ENCODE data around the gene MOB1A. TPM values are rescaled to one million over a fixed set of nuclear protein-coding genes. Genes with fewer than 3 reads are reported as not detected.

MOB1A gene
- total RNA-seq = 142 and 157 TPM in 2 replicates

GRCh38 chr2:74178211-74179062, at the start of gene MOB1A:
Gene MOB1A (minus strand): TSS chr2:74178879. CDS start chr2:74178674, 205 bp downstream.

GRCh38 chr2:74198461-74199274, 20.0 kb upstream of the MOB1A start, which contains the start of gene MTHFD2:
Gene MTHFD2 (plus strand): TSS chr2:74198615. CDS start chr2:74198642, 27 bp downstream.

GRCh38 chr2:74147727-74148456, 30.8 kb downstream of the MOB1A start, which contains the start of gene BOLA3:
Gene BOLA3 (minus strand): TSS chr2:74147912. CDS start chr2:74147874, 38 bp downstream.

Other genes with a start within 250 kb of the MOB1A start
- 2.7 and 4.4 TPM in 2 replicates for gene TET3, start 194.0 kb downstream of the MOB1A start, total RNA-seq
- 11.8 and 13.0 TPM in 2 replicates for gene BOLA3, start 31.0 kb downstream of the MOB1A start, total RNA-seq
- gene MTHFD2, start 19.7 kb upstream of the MOB1A start, total RNA-seq = 115 and 145 TPM in 2 replicates
- gene SLC4A5, start 164.5 kb upstream of the MOB1A start, total RNA-seq = 0.81 and 1.1 TPM in 2 replicates
- 166 and 172 TPM in 2 replicates for gene DCTN1, start 201.4 kb upstream of the MOB1A start, total RNA-seq
- 3.1 and 3.8 TPM in 2 replicates for gene C2orf81, start 242.7 kb upstream of the MOB1A start, total RNA-seq
- 20.3 and 25.6 TPM in 2 replicates for gene WDR54, start 242.9 kb upstream of the MOB1A start, total RNA-seq

Measured in hair follicle dermal papilla cell (primary cell).